K562 (cell line): ENCODE data around the gene ADGRL3. TPM values are rescaled to one million over a fixed set of nuclear protein-coding genes. Genes with fewer than 3 reads are reported as not detected.

Source experiments
- ATAC-seq: fragments of 200-7000 bp; cut with Tn5 transposase; 3 replicates; pipeline ENCODE4 v1.9.1; 2020; ENCODE audit warnings: moderate library complexity
- BruUV-seq: library from RNA; stranded (reverse); fragments of 400-500 nt; replicated peaks from 2 replicates; lab custom pipeline; 2021; lab: Mats Ljungman, UMichigan
- CTCF ChIA-PET: fragments of 300-600 bp; formaldehyde crosslinking; extraction: SDS; loops from one replicate; lab custom pipeline; 2021; ENCODE audit warnings: low intra/inter-chr PET ratio; lab: Yijun Ruan, JAX
- POLR2A ChIA-PET: fragments of 300-600, 350-650 bp; sonication (Branson Sonifier 250); formaldehyde crosslinking; extraction: SDS; loops from one replicate; lab custom pipeline; 2021; ENCODE audit warnings: antibody characterized with exemption, inconsistent platforms; lab: Yijun Ruan, JAX
- DNase-seq, 4 experiments: peaks; one replicate each; pipeline versions ENCODE4 v3.0.0 to v3.0.0-alpha.2; 2011 to 2018; ENCODE audit warnings: low spot score in 3 of 4, mixed read lengths in 3 of 4; ENCODE audit errors: extremely low read depth in 1 of 4
- FAIRE-seq: peaks from 2 replicates; lab custom pipeline; 2011; peaks lifted over from hg19 to GRCh38; lab: Jason Lieb, UNC
- H2AFZ ChIP-seq: 2 replicates; pipeline ENCODE4 v1.6.0; 2011; ENCODE audit warnings: low read depth, low read length, control low read depth, inconsistent platforms
- H3K27ac ChIP-seq: fragments of 200-600 bp; 3 replicates; pipeline ENCODE4 v1.8.0; 2011; ENCODE audit warnings: low read depth, mild to moderate bottlenecking, control low read depth, inconsistent platforms, low read length, moderate library complexity, mixed read lengths; ENCODE audit errors: extremely low read depth
- H3K27me3 ChIP-seq, 2 experiments: fragments of 300-600 bp in 1 of 2; 2 replicates in 1 of 2; 3 replicates in 1 of 2; pipeline versions ENCODE4 v1.6.0 to v1.8.0; 2011; ENCODE audit warnings: inconsistent platforms in 2 of 2, low read length in 2 of 2, mild to moderate bottlenecking in 1 of 2, mixed read lengths in 1 of 2, moderate library complexity in 1 of 2; ENCODE audit not compliant: control insufficient read depth in 2 of 2, insufficient read depth in 2 of 2
- H3K36me3 ChIP-seq: fragments of 300-600 bp; 3 replicates; pipeline ENCODE4 v1.8.0; 2011; ENCODE audit warnings: mild to moderate bottlenecking, low read length, inconsistent platforms; ENCODE audit not compliant: control insufficient read depth, insufficient read depth
- H3K4me1 ChIP-seq, 2 experiments: fragments of 200-600 bp in 1 of 2; replicated peaks in 1 of 2; 2 replicates in 1 of 2; 3 replicates in 1 of 2; pipeline versions ENCODE4 v1.5.1 to v1.8.0; 2011; ENCODE audit warnings: inconsistent platforms in 2 of 2, low read length in 2 of 2, mild to moderate bottlenecking in 1 of 2, mixed read lengths in 1 of 2, moderate library complexity in 1 of 2; ENCODE audit not compliant: control insufficient read depth in 2 of 2, insufficient read depth in 2 of 2
- H3K4me2 ChIP-seq: 2 replicates; pipeline ENCODE4 v1.6.1; 2011; ENCODE audit warnings: low read length, control low read depth, inconsistent platforms, mixed read lengths; ENCODE audit not compliant: insufficient read depth
- H3K4me3 ChIP-seq: fragments of 200-600 bp; sonication (generic), shearing (Covaris generic); 2 replicates; pipeline ENCODE4 v1.5.1; 2016; ENCODE audit warnings: control low read depth, inconsistent platforms
- H3K79me2 ChIP-seq: fragments of 200-600 bp; 3 replicates; pipeline ENCODE4 v1.8.0; 2011; ENCODE audit warnings: low read length, inconsistent platforms; ENCODE audit not compliant: control insufficient read depth, insufficient read depth
- H3K9ac ChIP-seq, 2 experiments: 2 replicates each; pipeline versions ENCODE4 v1.6.0 to v1.6.1; 2011; ENCODE audit warnings: low read depth in 2 of 2, low read length in 2 of 2, control low read depth in 1 of 2, inconsistent platforms in 1 of 2, mild to moderate bottlenecking in 1 of 2, mixed read lengths in 1 of 2; ENCODE audit not compliant: insufficient read depth in 1 of 2
- H3K9me1 ChIP-seq: one replicate; pipeline ENCODE4 v1.6.0; 2011; ENCODE audit warnings: inconsistent platforms, mild to moderate bottlenecking, low read length, moderate library complexity; ENCODE audit not compliant: control insufficient read depth, insufficient read depth
- H3K9me3 ChIP-seq: replicated peaks from 2 replicates; pipeline ENCODE4 v1.5.1; 2011; ENCODE audit warnings: low read depth, low read length, inconsistent platforms; ENCODE audit not compliant: control insufficient read depth, insufficient read depth
- H4K20me1 ChIP-seq: replicated peaks from 2 replicates; pipeline ENCODE4 v1.6.1; 2011; ENCODE audit warnings: low read length, inconsistent platforms, mixed read lengths; ENCODE audit not compliant: control insufficient read depth, insufficient read depth
- BCL6 ChIP-seq: fragments of 250-450 bp; sonication (Bioruptor Pico); IDR thresholded peaks from 2 replicates; pipeline ENCODE4 v1.4.0; 2020
- MEIS2 ChIP-seq: fragments of 450-650 bp; IDR thresholded peaks from 2 replicates; pipeline ENCODE4 v1.6.1; 2014; ENCODE audit warnings: mild to moderate bottlenecking; ENCODE audit not compliant: partially characterized antibody
- NBN ChIP-seq: fragments of 450-650 bp; IDR thresholded peaks from 2 replicates; pipeline ENCODE4 v1.6.1; 2016; ENCODE audit warnings: low read depth, mild to moderate bottlenecking
- NR2C1 ChIP-seq, 2 experiments: fragments of 450-650 bp; IDR thresholded peaks; 2 replicates each; pipeline ENCODE4 v1.6.1; 2017; ENCODE audit warnings: mild to moderate bottlenecking in 2 of 2, antibody characterized with exemption in 1 of 2, inconsistent platforms in 1 of 2, missing compliant biosample characterization in 1 of 2, missing genetic modification characterization in 1 of 2
- PRDM10 ChIP-seq: fragments of 450-650 bp; IDR thresholded peaks from 2 replicates; pipeline ENCODE4 v1.6.1; 2018; ENCODE audit not compliant: partially characterized antibody
- STAT5B ChIP-seq: fragments of 250-450 bp; sonication (Bioruptor Pico); IDR thresholded peaks from 2 replicates; pipeline ENCODE4 v1.8.0; 2021; ENCODE audit warnings: mild to moderate bottlenecking, inconsistent platforms
- THRAP3 ChIP-seq: fragments of 450-650 bp; IDR thresholded peaks from 2 replicates; pipeline ENCODE4 v1.6.1; 2016; ENCODE audit warnings: mild to moderate bottlenecking, inconsistent platforms, borderline replicate concordance
- USF2 ChIP-seq: sonication (generic); formaldehyde crosslinking; IDR thresholded peaks from 2 replicates; pipeline ENCODE4 v1.5.0; 2020; ENCODE audit warnings: missing genetic modification reagents
- ZFPM2 ChIP-seq: fragments of 250-450 bp; sonication (Bioruptor Pico); IDR thresholded peaks from 2 replicates; pipeline ENCODE4 v1.5.1; 2022; ENCODE audit warnings: mild to moderate bottlenecking
- ZNF277 ChIP-seq: fragments of 250-450 bp; sonication (Bioruptor Pico); IDR thresholded peaks from 2 replicates; pipeline ENCODE4 v1.8.0; 2022; ENCODE audit warnings: inconsistent platforms, mild to moderate bottlenecking, moderate library complexity, borderline replicate concordance
- ZNF431 ChIP-seq: sonication (generic); formaldehyde crosslinking; IDR thresholded peaks from 2 replicates; pipeline ENCODE4 v1.8.0; 2022; ENCODE audit warnings: mild to moderate bottlenecking, missing genetic modification reagents
- WGBS: fragments of 100-300 bp; shearing (Covaris generic); methylation state at CpG from one replicate; pipeline ENCODE4 v1.1.6; 2016; ENCODE audit warnings: low coverage, mixed read lengths; ENCODE audit not compliant: insufficient coverage; ENCODE audit errors: missing lambda C conversion rate; 5-methylcytosine and 5-hydroxymethylcytosine counted together
- in situ Hi-C: fragments of 300-500 bp; cut with MboI; formaldehyde crosslinking; loops from 4 replicates; pipeline ENCODE4 v1.15.0; 2018; ENCODE audit warnings: inconsistent platforms, mixed read lengths
- intact Hi-C: fragments of 100-400 bp; cut with micrococcal nuclease; formaldehyde crosslinking; loops from 2 replicates; pipeline ENCODE4 v1.14.2; 2022
- polyA plus RNA-seq, 8 experiments: library from polyadenylated mRNA; depleted of rRNA in 4 of 8; stranded (reverse) in 5 of 8; unstranded in 3 of 8; fragments of >200 nt; fragmentation: Nextera tagmentation in 2 of 8; fragmentation: Illumina TruSeq in 1 of 8; extraction: Ambion mirVana in 2 of 8; extraction: Trizol in 1 of 8; gene quantifications; 2 replicates each; pipeline versions ENCODE4 v1.2.1 to v1.2.3, GENCODE V29; 2011 to 2014; ENCODE audit warnings: inconsistent platforms in 1 of 8, missing spikeins in 1 of 8
- total RNA-seq, 7 experiments: library from RNA; depleted of rRNA in 6 of 7; stranded (reverse); fragments of >200 nt in 6 of 7; fragmentation: Illumina TruSeq in 2 of 7; extraction: Trizol in 2 of 7; gene quantifications; 2 replicates each; pipeline versions ENCODE4 v1.2.1 to v1.2.3, GENCODE V29; 2011 to 2021; ENCODE audit warnings: low replicate concordance in 1 of 7

ADGRL3 gene
- total and polyA plus RNA-seq, 9 of the 15 experiments (the other 6 are each of a cell fraction or from before 2014, with no cell fraction given) = 0.03 to 0.14 (median 0.04) TPM; not detected in 2

- Histone ChIP-seq H2AFZ (no peak overlapping the region), H3K4me1 (no peaks in the 10 kb centered on the region), H3K79me2 (no peaks in the 10 kb centered on the region), H3K27ac (no peak overlapping the region), H3K4me3 (no peak overlapping the region), H3K27me3 (no peaks in the 10 kb centered on the region), H4K20me1 (no peaks in the 10 kb centered on the region), H3K4me2 (no peak overlapping the region), H3K9ac (no peak overlapping the region), H3K36me3 (no peaks in the 10 kb centered on the region), H3K9me1 (no peaks in the 10 kb centered on the region), H3K9me3 (no peaks in the 10 kb centered on the region)
- DNase-seq = no peak
- ChIA-PET POLR2A (no interaction called here), CTCF (no interaction called here)
- TF ChIP-seq ZNF277 (CRISPR knock-in tag) (no peak), NBN (no peak), THRAP3 (no peak)
- no peak for FAIRE-seq
- ATAC-seq = no peak
- no TSS peak for BruUV-seq
- in situ Hi-C loops (no loop called here), intact Hi-C loops (no loop called here)
- WGBS = 5% methylated on average over 3 of the region's 3 CpGs
Measured at GRCh38 chr4:61301271-61301670, 101.1 kb downstream of the ADGRL3 start.

- intact Hi-C loops = no loop called here
- H3K27me3 ChIP-seq = no peaks in the 10 kb centered on the region
- no peak overlapping the region for H3K4me3 ChIP-seq
- H2AFZ ChIP-seq = no peak overlapping the region
- no peak overlapping the region for H3K9ac ChIP-seq
- DNase-seq (no peak), FAIRE-seq (no peak), ATAC-seq (no peak)
- ChIA-PET POLR2A (no interaction called here), CTCF (no interaction called here)
- in situ Hi-C loops = no loop called here
- no peaks in the 10 kb centered on the region for H3K36me3 ChIP-seq
- no peak overlapping the region for H3K27ac ChIP-seq
- WGBS = 0% methylated on average over 2 of the region's 2 CpGs
- H3K4me1 ChIP-seq = no peaks in the 10 kb centered on the region
- BruUV-seq = no TSS peak
- H3K9me1 ChIP-seq = no peaks in the 10 kb centered on the region
- no peaks in the 10 kb centered on the region for H3K79me2 ChIP-seq
- H3K4me2 ChIP-seq = no peak overlapping the region
- H4K20me1 ChIP-seq = no peaks in the 10 kb centered on the region
- H3K9me3 ChIP-seq = no peaks in the 10 kb centered on the region
- TF ChIP-seq MEIS2 (no peak), ZNF431 (CRISPR knock-in tag) (no peak), STAT5B (CRISPR knock-in tag) (no peak), BCL6 (CRISPR knock-in tag) (no peak), NR2C1 (IDR thresholded peaks at IDR 0.05) (no peak), NR2C1 (tag; IDR thresholded peaks at IDR 0.05) (no peak), PRDM10 (no peak), USF2 (CRISPR knock-in tag) (no peak), ZFPM2 (no peak)
Measured at GRCh38 chr4:61308033-61308432, 107.9 kb downstream of the ADGRL3 start.
